ENCODE results near the gene AGT. TPM values are rescaled to one million over a fixed set of nuclear protein-coding genes. Genes with fewer than 3 reads are reported as not detected.
A peak's percentile ranks its signal among the peaks of the same experiment; 100 is the strongest.

The AGT gene
- total and polyA plus RNA-seq, 2 experiments from 2014 or later = 16.6 to 23.8 TPM

DNA sequence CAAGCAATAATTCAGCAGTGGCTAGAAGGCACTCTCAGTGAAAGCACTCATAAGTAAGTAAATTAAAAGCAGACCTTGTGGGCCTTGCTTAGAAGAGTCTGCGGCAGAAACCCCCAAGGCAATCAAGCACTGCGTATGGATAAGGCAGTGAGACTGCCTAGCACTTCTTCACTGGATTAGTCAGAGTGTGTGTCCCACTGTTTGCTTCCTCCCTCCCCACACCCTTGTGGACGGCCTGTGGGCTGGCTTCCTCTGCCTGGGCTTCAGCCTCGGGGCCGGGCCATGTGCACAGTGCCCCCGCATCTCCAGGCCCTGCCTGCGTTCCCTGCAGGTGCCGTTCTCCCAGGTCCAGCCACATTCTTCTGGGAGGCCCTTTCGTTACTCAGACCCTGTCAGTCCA is 23.8 kb downstream of the AGT start:
- DNase-seq (ENCODE audit: low read depth in 1 of 2, low spot score in 1 of 2) = peak in 1 of 2 donors; percentile 18
- H3K4me3 ChIP-seq = no peak overlapping the region
- no peaks in the 10 kb centered on the region for H3K4me1 ChIP-seq (ENCODE audit: low read depth)
- H3K36me3 ChIP-seq = peaks cover 52% of the 10 kb centered on the region
- H3K27me3 ChIP-seq = no peaks in the 10 kb centered on the region
- TF ChIP-seq, protein P1, sequence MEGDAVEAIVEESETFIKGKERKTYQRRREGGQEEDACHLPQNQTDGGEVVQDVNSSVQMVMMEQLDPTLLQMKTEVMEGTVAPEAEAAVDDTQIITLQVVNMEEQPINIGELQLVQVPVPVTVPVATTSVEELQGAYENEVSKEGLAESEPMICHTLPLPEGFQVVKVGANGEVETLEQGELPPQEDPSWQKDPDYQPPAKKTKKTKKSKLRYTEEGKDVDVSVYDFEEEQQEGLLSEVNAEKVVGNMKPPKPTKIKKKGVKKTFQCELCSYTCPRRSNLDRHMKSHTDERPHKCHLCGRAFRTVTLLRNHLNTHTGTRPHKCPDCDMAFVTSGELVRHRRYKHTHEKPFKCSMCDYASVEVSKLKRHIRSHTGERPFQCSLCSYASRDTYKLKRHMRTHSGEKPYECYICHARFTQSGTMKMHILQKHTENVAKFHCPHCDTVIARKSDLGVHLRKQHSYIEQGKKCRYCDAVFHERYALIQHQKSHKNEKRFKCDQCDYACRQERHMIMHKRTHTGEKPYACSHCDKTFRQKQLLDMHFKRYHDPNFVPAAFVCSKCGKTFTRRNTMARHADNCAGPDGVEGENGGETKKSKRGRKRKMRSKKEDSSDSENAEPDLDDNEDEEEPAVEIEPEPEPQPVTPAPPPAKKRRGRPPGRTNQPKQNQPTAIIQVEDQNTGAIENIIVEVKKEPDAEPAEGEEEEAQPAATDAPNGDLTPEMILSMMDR (IDR thresholded peaks at IDR 0.05; ENCODE audit: low read depth, low read length) = no peak
- no peak overlapping the region for H3K27ac ChIP-seq
- H3K9me3 ChIP-seq (ENCODE audit: low read depth) = no peaks in the 10 kb centered on the region

DNA sequence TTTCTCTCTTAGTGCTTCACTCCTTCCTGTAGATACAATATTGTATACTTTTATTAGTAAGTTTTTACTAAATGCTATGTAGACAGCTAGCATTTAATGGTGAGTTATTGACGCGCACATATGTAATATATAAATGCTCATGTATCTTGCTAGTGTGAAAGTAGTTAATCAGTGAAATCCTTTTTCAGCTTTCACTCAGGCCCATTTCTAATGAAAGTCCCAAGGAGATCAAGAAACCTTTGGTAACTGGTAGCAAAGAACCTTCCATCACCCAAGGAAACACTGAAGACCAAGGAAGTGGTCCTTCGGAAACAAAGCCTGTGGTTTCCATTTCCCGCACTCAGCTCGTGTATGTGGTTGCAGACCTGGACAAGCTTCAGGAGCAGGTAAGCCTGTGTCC is 27.2 kb downstream of the AGT start:
- H3K27me3 ChIP-seq = no peaks in the 10 kb centered on the region
- H3K4me3 ChIP-seq = no peak overlapping the region
- peaks cover 56% of the 10 kb centered on the region for H3K36me3 ChIP-seq
- H3K4me1 ChIP-seq (ENCODE audit: low read depth) = peaks cover 13% of the 10 kb centered on the region
- TF ChIP-seq, protein P1 (IDR thresholded peaks at IDR 0.05; ENCODE audit: low read depth, low read length) = no peak
- no peak overlapping the region for H3K27ac ChIP-seq
- DNase-seq (ENCODE audit: low read depth in 1 of 2, low spot score in 1 of 2) = no peak
- H3K9me3 ChIP-seq (ENCODE audit: low read depth) = no peaks in the 10 kb centered on the region

- H3K4me3 ChIP-seq = no peak overlapping the region
- no peaks in the 10 kb centered on the region for H3K27me3 ChIP-seq
- TF ChIP-seq, protein P1 (IDR thresholded peaks at IDR 0.05; ENCODE audit: low read depth, low read length) = no peak
- no peak overlapping the region for H3K27ac ChIP-seq
- peaks cover 26% of the 10 kb centered on the region for H3K4me1 ChIP-seq (ENCODE audit: low read depth)
- no peaks in the 10 kb centered on the region for H3K9me3 ChIP-seq (ENCODE audit: low read depth)
- H3K36me3 ChIP-seq = peaks cover 48% of the 10 kb centered on the region
- no peak for DNase-seq (ENCODE audit: low read depth in 1 of 2, low spot score in 1 of 2)
Observed at GRCh38 chr1:230684998-230685397, 28.9 kb downstream of the AGT start.

- TF ChIP-seq, protein P1 (IDR thresholded peaks at IDR 0.05; ENCODE audit: low read depth, low read length) = no peak
- H3K36me3 ChIP-seq = peaks cover 46% of the 10 kb centered on the region
Observed at GRCh38 chr1:230684146-230684545, 29.8 kb downstream of the AGT start.

DNA sequence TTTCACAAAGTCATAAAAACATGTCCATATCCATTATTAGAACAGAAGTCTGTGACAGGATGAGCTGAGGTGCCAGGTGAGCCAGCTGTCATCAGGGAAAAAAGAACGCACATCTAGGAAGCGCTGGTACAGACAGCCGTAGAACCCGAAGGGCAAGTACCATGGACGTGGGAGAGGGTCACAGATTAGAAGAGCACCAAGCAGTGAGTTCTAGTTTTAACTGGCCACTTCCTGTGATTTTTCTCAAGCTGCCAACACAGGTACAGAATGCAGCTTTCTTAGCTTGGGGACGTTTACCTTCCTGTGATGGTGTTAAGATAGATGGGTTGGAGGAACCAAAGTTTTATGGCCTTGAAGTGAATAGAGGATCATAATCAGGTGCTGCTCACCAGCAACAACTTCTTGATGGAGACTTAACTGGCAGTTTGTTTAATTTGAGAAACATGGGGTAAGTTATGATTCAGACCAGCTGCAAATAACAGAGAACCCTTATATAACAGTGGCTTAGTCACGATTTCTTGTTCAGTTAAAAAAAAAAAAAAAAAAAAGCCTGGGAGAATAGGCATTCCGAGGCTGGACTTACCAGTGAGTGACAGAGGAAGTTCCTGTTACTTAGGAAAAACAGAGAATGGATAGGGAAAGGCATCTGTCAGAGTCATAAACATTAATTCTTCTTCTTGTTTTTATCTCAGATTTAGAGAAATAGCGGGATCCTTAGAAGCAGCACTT is 30.9 kb downstream of the AGT start:
- Histone ChIP-seq H3K4me1 (ENCODE audit: low read depth) (peaks cover 26% of the 10 kb centered on the region), H3K27ac (peak overlapping the region; percentile 83), H3K36me3 (peaks cover 51% of the 10 kb centered on the region), H3K9me3 (ENCODE audit: low read depth) (no peaks in the 10 kb centered on the region), H3K27me3 (no peaks in the 10 kb centered on the region), H3K4me3 (no peak overlapping the region)
- DNase-seq (ENCODE audit: low read depth in 1 of 2, low spot score in 1 of 2) = peak in 1 of 2 donors; percentile 6
- TF ChIP-seq, protein P1 (IDR thresholded peaks at IDR 0.05; ENCODE audit: low read depth, low read length) = no peak

More at GRCh38 chr1:230684146-230684545, 29.8 kb downstream of the AGT start:
- H3K27ac ChIP-seq = no peak overlapping the region
- H3K4me1 ChIP-seq (ENCODE audit: low read depth) = peaks cover 26% of the 10 kb centered on the region
- no peaks in the 10 kb centered on the region for H3K27me3 ChIP-seq
- H3K4me3 ChIP-seq = no peak overlapping the region
- no peak for DNase-seq (ENCODE audit: low read depth in 1 of 2, low spot score in 1 of 2)
- H3K9me3 ChIP-seq (ENCODE audit: low read depth) = no peaks in the 10 kb centered on the region

Data from cardiac muscle cell (in vitro differentiated cells and primary cell).